HepG2 (cell line): Measurements from ENCODE around the gene PXDC1. TPM values are rescaled to one million over a fixed set of nuclear protein-coding genes. Genes with fewer than 3 reads are reported as not detected.

Experiments
- ATAC-seq: fragments of 200-7000 bp; cut with Tn5 transposase; 3 replicates; pipeline ENCODE4 v1.9.1; 2020; ENCODE audit warnings: mild to moderate bottlenecking, moderate library complexity
- BruUV-seq: library from RNA; stranded (reverse); fragments of 400-500 nt; replicated peaks from 2 replicates; lab custom pipeline; 2021; lab: Mats Ljungman, UMichigan
- CTCF ChIA-PET: fragments of 300-600 bp; formaldehyde crosslinking; extraction: SDS; loops from one replicate; lab custom pipeline; 2021; ENCODE audit warnings: low total read pairs, inconsistent platforms, low intra/inter-chr PET ratio; lab: Yijun Ruan, JAX
- POLR2A ChIA-PET: fragments of 350-600 bp; sonication (Branson Sonifier 250); formaldehyde crosslinking; loops from one replicate; lab custom pipeline; 2020; ENCODE audit warnings: antibody characterized with exemption, inconsistent platforms; lab: Yijun Ruan, JAX
- DNase-seq: peaks from one replicate; pipeline ENCODE4 v3.0.0-alpha.2; 2015; ENCODE audit warnings: low spot score
- FAIRE-seq: peaks from 3 replicates; lab custom pipeline; 2011; peaks lifted over from hg19 to GRCh38; lab: Jason Lieb, UNC
- H2AFZ ChIP-seq: one replicate; pipeline ENCODE4 v1.6.1; 2011; ENCODE audit warnings: low read length, inconsistent platforms
- H3K27ac ChIP-seq: fragments of 300-600 bp; 3 replicates; pipeline ENCODE4 v1.8.0; 2011; ENCODE audit warnings: mixed run types, mild to moderate bottlenecking, mixed read lengths, low read length, inconsistent platforms; ENCODE audit not compliant: insufficient read depth; ENCODE audit errors: extremely low read length
- H3K27me3 ChIP-seq, 2 experiments: fragments of 200-600 bp in 1 of 2; 2 replicates in 1 of 2; 3 replicates in 1 of 2; pipeline versions ENCODE4 v1.6.0 to v1.8.0; 2011; ENCODE audit warnings: low read length in 2 of 2, mild to moderate bottlenecking in 2 of 2, moderate library complexity in 2 of 2, inconsistent platforms in 1 of 2; ENCODE audit not compliant: insufficient read depth in 2 of 2, control insufficient read depth in 1 of 2
- H3K36me3 ChIP-seq, 2 experiments: fragments of 200-600 bp in 1 of 2; replicated peaks in 1 of 2; 2 replicates in 1 of 2; 3 replicates in 1 of 2; pipeline versions ENCODE4 v1.5.1 to v1.8.0; 2011; ENCODE audit warnings: low read length in 2 of 2, inconsistent platforms in 1 of 2; ENCODE audit not compliant: insufficient read depth in 2 of 2, control insufficient read depth in 1 of 2
- H3K4me1 ChIP-seq: 2 replicates; pipeline ENCODE4 v1.5.1; 2012; ENCODE audit warnings: low read length, inconsistent platforms; ENCODE audit not compliant: insufficient read depth
- H3K4me2 ChIP-seq: 2 replicates; pipeline ENCODE4 v1.6.0; 2011; ENCODE audit warnings: low read depth, low read length, inconsistent platforms
- H3K4me3 ChIP-seq, 3 experiments: fragments of 200-600 bp in 1 of 3; sonication (generic), shearing (Covaris generic) in 1 of 3; replicated peaks in 1 of 3; 2 replicates each; pipeline ENCODE4 v1.5.1; 2011 to 2016; ENCODE audit warnings: low read length in 3 of 3, inconsistent platforms in 2 of 3, low read depth in 2 of 3, mild to moderate bottlenecking in 2 of 3, control low read depth in 1 of 3, mixed read lengths in 1 of 3; ENCODE audit not compliant: insufficient read depth in 1 of 3
- H3K79me2 ChIP-seq: one replicate; pipeline ENCODE4 v1.6.1; 2011; ENCODE audit warnings: low read length, inconsistent platforms; ENCODE audit not compliant: insufficient read depth
- H3K9ac ChIP-seq: 2 replicates; pipeline ENCODE4 v1.6.0; 2011; ENCODE audit warnings: mild to moderate bottlenecking, low read depth, low read length, inconsistent platforms; ENCODE audit not compliant: insufficient read depth
- H3K9me3 ChIP-seq: 2 replicates; pipeline ENCODE4 v1.5.1; 2012; ENCODE audit warnings: mild to moderate bottlenecking, low read length
- H4K20me1 ChIP-seq: 2 replicates; pipeline ENCODE4 v1.6.0; 2011; ENCODE audit warnings: inconsistent platforms, mild to moderate bottlenecking, low read length, moderate library complexity; ENCODE audit not compliant: insufficient read depth
- IRF2 ChIP-seq: IDR thresholded peaks from 2 replicates; pipeline ENCODE4 v1.6.1; 2018; ENCODE audit warnings: missing genetic modification reagents, missing compliant biosample characterization
- NFE2L2 ChIP-seq: fragments of 150-350 bp; IDR thresholded peaks from 2 replicates; pipeline ENCODE4 v1.6.1; 2014; ENCODE audit warnings: low read length
- RFXANK ChIP-seq: IDR thresholded peaks from 2 replicates; pipeline ENCODE4 v1.6.1; 2016
- USF2 ChIP-seq, 2 experiments: sonication (generic) in 1 of 2; formaldehyde crosslinking in 1 of 2; IDR thresholded peaks; 2 replicates each; pipeline versions ENCODE4 v1.5.1 to v1.6.1; 2011 to 2020; ENCODE audit warnings: borderline replicate concordance in 1 of 2, low read depth in 1 of 2, low read length in 1 of 2, mild to moderate bottlenecking in 1 of 2, missing genetic modification reagents in 1 of 2, moderate library complexity in 1 of 2
- ZC3H4 ChIP-seq: sonication (generic); formaldehyde crosslinking; IDR thresholded peaks from 2 replicates; pipeline ENCODE4 v1.4.0; 2020; ENCODE audit warnings: missing genetic modification reagents, borderline replicate concordance
- ZNF333 ChIP-seq: sonication (generic); formaldehyde crosslinking; IDR thresholded peaks from 2 replicates; pipeline ENCODE4 v1.4.0; 2020; ENCODE audit warnings: mild to moderate bottlenecking, missing genetic modification reagents, borderline replicate concordance
- ZNF34 ChIP-seq: sonication (generic); formaldehyde crosslinking; IDR thresholded peaks from 2 replicates; pipeline ENCODE4 v1.4.0; 2020; ENCODE audit warnings: mild to moderate bottlenecking, missing genetic modification reagents, borderline replicate concordance
- ZNF432 ChIP-seq: sonication (generic); formaldehyde crosslinking; IDR thresholded peaks from 2 replicates; pipeline ENCODE4 v1.5.0; 2020; ENCODE audit warnings: missing genetic modification reagents, mild to moderate bottlenecking, borderline replicate concordance
- WGBS: methylation state at CpG from one replicate; pipeline ENCODE4 v1.1.6; 2017; ENCODE audit warnings: low lambda C conversion rate; 5-methylcytosine and 5-hydroxymethylcytosine counted together
- in situ Hi-C: cut with HindIII; loops from 2 replicates; pipeline ENCODE4 v1.10.0; 2017; ENCODE audit warnings: low pct_unique_long_range_greater_than_20kb; ENCODE audit not compliant: extremely low pct_ligation_motif_present
- intact Hi-C: fragments of 100-400 bp; cut with micrococcal nuclease; formaldehyde crosslinking; loops from one replicate; pipeline ENCODE4 v1.10.0; 2022; ENCODE audit not compliant: unreplicated experiment
- polyA plus RNA-seq, 8 experiments: library from polyadenylated mRNA; depleted of rRNA in 3 of 8; stranded (reverse) in 7 of 8; unstranded in 1 of 8; fragments of >200 nt; fragmentation: Illumina TruSeq in 4 of 8; extraction: Trizol in 4 of 8; gene quantifications; 2 replicates each; pipeline versions ENCODE4 v1.2.1 to v1.2.3, GENCODE V29; 2011 to 2016; ENCODE audit warnings: low read depth in 4 of 8, missing spikeins in 1 of 8, mixed read lengths in 1 of 8; ENCODE audit not compliant: insufficient read depth in 1 of 8
- total RNA-seq, 5 experiments: library from RNA; depleted of rRNA; stranded (reverse); fragments of >200 nt; fragmentation: Illumina TruSeq; extraction: Trizol; gene quantifications; 2 replicates each; pipeline ENCODE4 v1.2.3, GENCODE V29; 2016; ENCODE audit warnings: low read depth in 1 of 5

Gene PXDC1
- total and polyA plus RNA-seq, 2 of the 13 experiments (the other 11 are each of a cell fraction or from before 2014, with no cell fraction given): 32.4 to 34.7 TPM

GRCh38 chr6:3761989-3762270, 10.4 kb upstream of the PXDC1 start:
- Histone ChIP-seq H3K27me3 (peaks cover 0 to 7% of the 10 kb centered on the region in 2 experiments; a peak in 2 of 5 replicates), H3K79me2 (no peaks in the 10 kb centered on the region), H3K4me2 (no peak overlapping the region), H3K9me3 (no peaks in the 10 kb centered on the region), H4K20me1 (no peaks in the 10 kb centered on the region), H3K27ac (no peak overlapping the region), H3K9ac (no peak overlapping the region), H2AFZ (no peak overlapping the region), H3K4me3 (no peak overlapping the region), H3K4me1 (peaks cover 32% of the 10 kb centered on the region), H3K36me3 (no peaks in the 10 kb centered on the region)
- no peak for FAIRE-seq
- DNase-seq: no peak
- in situ Hi-C loops (no loop called here), intact Hi-C loops (no loop called here)
- CTCF ChIA-PET: no interaction called here
- POLR2A ChIA-PET: no interaction called here
- WGBS: 89% methylated on average over 8 of the region's 8 CpGs
- BruUV-seq: no TSS peak
- no peak for ATAC-seq
- no peak for TF ChIP-seq IRF2 (CRISPR knock-in tag)
- no peak for TF ChIP-seq ZC3H4 (CRISPR knock-in tag)
- no peak for TF ChIP-seq RFXANK (CRISPR knock-in tag)
- TF ChIP-seq ZNF333 (CRISPR knock-in tag): no peak
- no peak for TF ChIP-seq USF2 (IDR thresholded peaks at IDR 0.05; ENCODE audit: low read depth, low read length)
- no peak for TF ChIP-seq USF2 (CRISPR knock-in tag; IDR thresholded peaks at IDR 0.05; ENCODE audit: borderline replicate concordance)
- no peak for TF ChIP-seq ZNF34 (CRISPR knock-in tag)
- TF ChIP-seq NFE2L2: no peak
- TF ChIP-seq ZNF432 (CRISPR knock-in tag): no peak
